ENCODE measurements around the gene CD36. TPM values are rescaled to one million over a fixed set of nuclear protein-coding genes. Genes with fewer than 3 reads are reported as not detected.
A peak's percentile ranks its signal among the peaks of the same experiment; 100 is the strongest.

CD36 gene
- total and polyA plus RNA-seq, 2 donors, result 24.1 to 399 TPM

DNA sequence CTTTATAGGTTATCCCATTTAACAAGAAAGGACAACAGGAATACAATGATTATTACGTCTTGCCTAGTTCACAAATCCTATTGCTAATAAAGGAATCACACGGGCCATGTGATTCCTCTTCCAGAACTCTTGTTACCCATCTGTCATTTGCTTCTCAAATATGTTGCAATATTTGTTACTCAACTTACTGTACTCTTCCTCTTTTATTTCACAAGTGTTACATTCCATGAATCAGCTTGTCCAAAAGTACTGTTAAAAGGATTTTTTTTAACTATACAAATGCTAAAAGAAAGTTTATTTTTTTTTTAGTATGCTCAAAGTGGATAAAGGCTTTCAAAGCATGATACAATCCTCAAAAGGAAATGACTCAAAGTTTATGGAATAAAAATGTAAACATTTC lies 3.9 kb upstream of the CD36 start:
- Histone ChIP-seq H3K27ac (ENCODE audit: low read depth) (no peak overlapping the region), H3K4me3 (ENCODE audit: low read depth, low read length) (no peak overlapping the region), H3K4me1 (ENCODE audit: insufficient read depth) (no peaks in the 10 kb centered on the region), H3K36me3 (ENCODE audit: insufficient read depth) (no peaks in the 10 kb centered on the region)
- DNase-seq (ENCODE audit: extremely low spot score), result no peak
- 44% methylated on average over 2 of the region's 2 CpGs for WGBS

DNA sequence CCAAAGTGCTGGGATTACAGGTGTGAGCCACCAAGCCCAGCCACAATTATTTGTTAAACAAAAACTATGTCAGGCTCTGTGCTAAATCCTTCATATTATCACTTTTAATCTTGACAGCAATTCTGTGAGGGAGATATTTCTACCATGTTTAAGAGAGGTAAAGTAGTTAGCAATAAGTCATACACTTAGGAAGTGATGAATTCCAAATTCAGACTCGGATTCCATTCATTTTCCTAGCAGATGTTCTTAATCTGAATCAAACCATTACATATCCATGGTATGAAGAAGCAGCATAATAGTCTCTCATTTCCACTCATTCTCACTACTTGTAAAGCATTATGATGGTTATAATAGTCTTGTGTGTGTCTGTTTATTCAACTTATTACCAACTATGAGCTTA lies 2.9 kb upstream of the CD36 start:
- Histone ChIP-seq H3K4me3 (ENCODE audit: low read depth, low read length) (no peak overlapping the region), H3K36me3 (ENCODE audit: insufficient read depth) (no peaks in the 10 kb centered on the region), H3K4me1 (ENCODE audit: insufficient read depth) (no peaks in the 10 kb centered on the region), H3K27ac (ENCODE audit: low read depth) (no peak overlapping the region)
- no peak for DNase-seq (ENCODE audit: extremely low spot score)
- 38% methylated on average over 1 of the region's 1 CpG for WGBS

DNA sequence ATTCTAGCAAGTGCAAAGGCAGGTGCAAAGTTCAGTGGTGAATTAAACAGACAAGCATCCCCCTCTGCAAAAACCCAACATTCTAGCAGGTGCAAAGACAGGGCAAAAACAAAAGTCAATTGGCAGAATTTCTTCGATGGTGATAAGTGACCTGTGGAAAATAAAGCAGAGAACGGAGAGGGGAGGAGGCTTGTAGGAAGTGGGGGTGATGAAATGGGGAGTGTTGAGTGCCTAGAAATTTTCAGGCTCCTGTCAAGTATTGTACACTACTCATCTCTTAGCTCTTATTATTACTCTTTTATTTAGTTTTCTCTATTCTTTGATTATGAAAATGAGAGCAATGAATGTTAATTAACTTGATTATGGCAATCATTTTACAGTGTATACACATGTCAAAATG lies 2.4 kb upstream of the CD36 start:
- Histone ChIP-seq H3K27ac (ENCODE audit: low read depth) (no peak overlapping the region), H3K36me3 (ENCODE audit: insufficient read depth) (no peaks in the 10 kb centered on the region), H3K4me1 (ENCODE audit: insufficient read depth) (no peaks in the 10 kb centered on the region), H3K4me3 (ENCODE audit: low read depth, low read length) (no peak overlapping the region)
- WGBS, result 90% methylated on average over 2 of the region's 2 CpGs
- DNase-seq (ENCODE audit: extremely low spot score), result no peak

DNA sequence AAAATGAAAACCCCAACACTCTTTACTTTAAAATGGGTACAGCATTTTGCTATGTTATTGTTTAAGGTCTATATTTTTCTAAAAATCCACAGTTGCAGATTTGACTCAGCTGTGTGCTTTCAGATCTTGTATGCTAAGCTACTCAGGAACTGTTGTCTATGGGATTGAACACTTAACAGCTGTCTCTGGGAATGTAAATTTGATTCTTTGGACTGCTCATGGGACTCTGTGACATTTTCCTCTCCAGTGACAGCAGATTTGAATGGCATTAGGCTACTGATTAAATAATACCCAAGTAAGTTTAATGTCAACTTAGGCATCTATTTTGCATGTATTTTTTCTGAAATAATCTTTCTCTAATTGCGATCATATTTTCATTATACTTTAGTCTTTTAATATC lies 1.7 kb upstream of the CD36 start:
- no peak for DNase-seq (ENCODE audit: extremely low spot score)
- no peaks in the 10 kb centered on the region for H3K4me1 ChIP-seq (ENCODE audit: insufficient read depth)
- H3K36me3 ChIP-seq (ENCODE audit: insufficient read depth), result no peaks in the 10 kb centered on the region
- H3K4me3 ChIP-seq (ENCODE audit: low read depth, low read length), result no peak overlapping the region
- H3K27ac ChIP-seq (ENCODE audit: low read depth), result no peak overlapping the region
- WGBS, result 82% methylated on average over 1 of the region's 1 CpG

DNA sequence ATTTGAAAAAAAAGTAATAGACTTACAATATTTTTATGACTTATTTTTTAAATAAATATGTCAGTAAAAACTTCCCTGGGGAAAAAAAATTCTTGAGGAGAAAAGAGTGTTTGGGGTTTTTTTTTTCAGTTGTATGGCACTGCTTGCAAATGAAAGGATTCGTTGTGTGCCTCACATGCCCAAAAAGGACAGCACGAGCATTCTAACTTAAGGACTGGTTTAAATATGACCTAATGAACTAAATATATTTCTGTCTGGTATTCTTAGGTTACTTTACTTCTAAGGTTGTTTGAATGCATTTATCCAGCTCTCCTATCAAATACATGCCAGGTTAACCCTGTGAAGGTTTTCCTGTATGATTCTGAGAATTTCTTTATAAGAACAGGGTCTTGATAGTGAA lies 988 bp upstream of the CD36 start:
- DNase-seq (ENCODE audit: extremely low spot score), result no peak
- Histone ChIP-seq H3K4me1 (ENCODE audit: insufficient read depth) (no peaks in the 10 kb centered on the region), H3K36me3 (ENCODE audit: insufficient read depth) (no peaks in the 10 kb centered on the region), H3K4me3 (ENCODE audit: low read depth, low read length) (no peak overlapping the region), H3K27ac (ENCODE audit: low read depth) (no peak overlapping the region)
- 38% methylated on average over 2 of the region's 2 CpGs for WGBS

DNA sequence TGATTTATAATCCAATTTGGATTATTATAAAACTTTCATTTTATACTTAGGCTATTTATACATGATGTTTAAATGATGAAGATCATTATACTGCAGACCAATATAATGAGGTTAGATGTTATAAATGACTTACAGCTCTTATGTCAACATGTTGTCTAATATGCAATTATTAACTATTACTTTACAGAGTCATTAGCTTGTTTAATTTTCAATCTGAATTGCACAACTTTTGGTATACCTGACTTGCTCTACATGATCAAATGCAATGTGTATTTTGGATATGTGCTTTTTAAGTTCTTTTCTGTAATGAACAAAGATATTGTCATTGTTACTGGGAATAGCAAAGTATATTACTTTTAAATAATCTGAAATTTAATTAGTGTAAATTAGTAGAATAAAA lies 569 bp downstream of the CD36 start:
- no peaks in the 10 kb centered on the region for H3K4me1 ChIP-seq (ENCODE audit: insufficient read depth)
- H3K36me3 ChIP-seq (ENCODE audit: insufficient read depth), result no peaks in the 10 kb centered on the region
- DNase-seq (ENCODE audit: extremely low spot score), result no peak
- no peak overlapping the region for H3K27ac ChIP-seq (ENCODE audit: low read depth)
- H3K4me3 ChIP-seq (ENCODE audit: low read depth, low read length), result no peak overlapping the region

DNA sequence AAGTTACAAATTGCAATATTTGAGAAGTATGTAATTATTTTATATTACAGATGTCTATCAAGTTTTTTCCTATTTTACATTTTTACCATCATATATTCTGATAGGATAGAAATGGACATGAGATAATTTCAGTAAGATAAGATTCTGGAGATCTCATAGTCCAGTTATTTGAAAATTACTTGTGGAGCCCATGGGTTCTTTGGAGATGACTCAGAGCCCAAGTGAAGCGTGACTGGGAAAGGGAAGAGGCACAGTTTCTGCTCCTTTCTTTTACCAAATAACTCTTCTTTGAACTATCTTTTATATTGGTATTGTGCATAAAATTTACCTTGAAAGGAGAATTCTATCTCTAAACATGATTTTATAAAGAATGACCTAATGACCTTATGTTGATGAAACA lies 2.4 kb downstream of the CD36 start:
- DNase-seq (ENCODE audit: extremely low spot score), result no peak
- Histone ChIP-seq H3K4me3 (ENCODE audit: low read depth, low read length) (no peak overlapping the region), H3K27ac (ENCODE audit: low read depth) (no peak overlapping the region), H3K36me3 (ENCODE audit: insufficient read depth) (no peaks in the 10 kb centered on the region), H3K4me1 (ENCODE audit: insufficient read depth) (no peaks in the 10 kb centered on the region)
- 52% methylated on average over 1 of the region's 1 CpG for WGBS

DNA sequence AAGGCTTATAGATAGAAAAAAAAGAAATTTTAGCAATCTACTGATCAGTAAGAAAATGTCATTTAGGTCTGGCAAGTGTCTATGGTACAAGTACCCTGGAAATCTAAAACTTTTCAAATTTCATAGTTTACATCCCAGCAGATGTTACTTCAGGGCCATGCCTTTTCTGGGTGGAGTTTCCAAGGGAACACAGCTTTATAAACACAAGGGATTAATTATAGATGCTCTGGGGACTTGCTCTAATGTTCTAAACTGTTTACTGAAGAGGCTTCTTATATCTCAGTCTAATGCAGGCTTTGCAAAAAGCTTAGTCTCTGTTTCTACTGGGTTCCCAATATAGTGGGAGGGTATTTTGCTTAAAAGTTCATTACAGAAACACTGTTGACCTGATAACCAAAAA lies 3.1 kb downstream of the CD36 start:
- no peak overlapping the region for H3K4me3 ChIP-seq (ENCODE audit: low read depth, low read length)
- H3K27ac ChIP-seq (ENCODE audit: low read depth), result peak overlapping the region; percentile 50
- H3K36me3 ChIP-seq (ENCODE audit: insufficient read depth), result no peaks in the 10 kb centered on the region
- no peak for DNase-seq (ENCODE audit: extremely low spot score)
- H3K4me1 ChIP-seq (ENCODE audit: insufficient read depth), result no peaks in the 10 kb centered on the region

DNA sequence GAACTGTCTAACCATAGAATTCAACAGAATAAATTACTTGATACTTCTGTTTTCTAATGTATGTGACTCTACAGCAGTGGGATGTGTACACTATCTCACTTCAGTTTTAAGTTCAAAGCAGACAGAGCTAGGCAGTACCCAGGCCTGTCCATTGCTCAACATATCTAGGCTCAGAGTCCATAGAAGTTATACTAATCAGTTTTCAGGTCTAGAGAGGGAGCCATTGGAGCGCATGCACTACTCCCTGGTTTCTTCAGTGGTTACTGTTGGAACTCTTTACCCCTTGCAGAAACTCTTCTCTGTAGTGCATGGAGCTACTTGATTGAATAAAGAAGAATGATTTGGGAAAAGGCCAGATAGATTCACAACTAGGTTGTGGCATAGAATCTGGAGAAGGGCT lies 4.4 kb downstream of the CD36 start:
- no peak for DNase-seq (ENCODE audit: extremely low spot score)
- 85% methylated on average over 1 of the region's 1 CpG for WGBS
- Histone ChIP-seq H3K27ac (ENCODE audit: low read depth) (no peak overlapping the region), H3K36me3 (ENCODE audit: insufficient read depth) (no peaks in the 10 kb centered on the region), H3K4me1 (ENCODE audit: insufficient read depth) (no peaks in the 10 kb centered on the region), H3K4me3 (ENCODE audit: low read depth, low read length) (no peak overlapping the region)

DNA sequence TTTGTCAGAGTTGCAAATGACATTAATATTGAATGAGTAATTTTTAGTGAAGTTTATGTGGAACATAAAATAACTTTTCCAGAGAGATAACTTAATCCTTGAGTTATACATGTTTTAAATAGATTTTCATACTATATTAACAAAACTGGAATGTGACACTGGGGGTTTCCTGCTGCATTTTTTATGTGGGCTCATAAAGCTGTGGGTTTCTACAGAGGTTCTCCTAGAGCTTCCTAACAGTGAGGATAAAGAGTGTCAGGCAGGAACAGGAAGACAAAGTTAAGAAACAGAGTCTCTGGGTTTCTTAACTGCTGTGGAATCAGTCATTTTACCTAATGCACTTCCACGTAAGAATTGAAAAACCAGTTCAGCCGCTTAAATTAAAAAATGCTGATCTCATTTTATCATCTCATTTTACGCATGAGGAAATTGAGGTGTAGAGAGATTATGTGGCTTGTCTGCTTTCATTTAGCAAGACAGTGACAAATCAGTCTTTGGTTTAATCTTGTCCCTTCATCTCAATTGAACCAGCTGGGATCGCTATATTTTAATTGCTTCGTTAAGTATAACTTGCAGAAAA lies 5.0 kb downstream of the CD36 start:
- 79% methylated on average over 5 of the region's 5 CpGs for WGBS
- Histone ChIP-seq H3K4me3 (ENCODE audit: low read depth, low read length) (no peak overlapping the region), H3K4me1 (ENCODE audit: insufficient read depth) (no peaks in the 10 kb centered on the region), H3K36me3 (ENCODE audit: insufficient read depth) (no peaks in the 10 kb centered on the region), H3K27ac (ENCODE audit: low read depth) (no peak overlapping the region)
- no peak for DNase-seq (ENCODE audit: extremely low spot score)

DNA sequence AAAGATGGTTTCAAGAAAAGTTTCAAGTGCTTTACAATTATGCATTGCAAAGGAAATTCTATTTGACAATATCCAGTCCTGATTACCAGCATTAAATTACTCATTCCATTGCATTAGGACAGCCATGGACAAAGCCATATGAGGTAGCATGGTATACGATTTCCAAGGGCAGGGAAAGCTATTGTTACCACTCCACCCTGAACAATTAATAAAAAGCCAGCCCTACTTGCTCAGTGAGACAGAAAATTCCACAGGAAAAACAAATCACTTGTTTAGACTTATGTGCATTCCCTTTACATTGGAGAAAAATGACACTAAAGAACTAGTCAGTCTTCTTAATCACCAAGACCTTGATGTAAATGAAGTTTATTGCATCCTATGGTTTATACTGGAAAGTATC lies 5.6 kb downstream of the CD36 start:
- WGBS, result 74% methylated on average over 1 of the region's 1 CpG
- H3K36me3 ChIP-seq (ENCODE audit: insufficient read depth), result no peaks in the 10 kb centered on the region
- H3K4me3 ChIP-seq (ENCODE audit: low read depth, low read length), result no peak overlapping the region
- DNase-seq (ENCODE audit: extremely low spot score), result no peak
- no peak overlapping the region for H3K27ac ChIP-seq (ENCODE audit: low read depth)
- H3K4me1 ChIP-seq (ENCODE audit: insufficient read depth), result no peaks in the 10 kb centered on the region

DNA sequence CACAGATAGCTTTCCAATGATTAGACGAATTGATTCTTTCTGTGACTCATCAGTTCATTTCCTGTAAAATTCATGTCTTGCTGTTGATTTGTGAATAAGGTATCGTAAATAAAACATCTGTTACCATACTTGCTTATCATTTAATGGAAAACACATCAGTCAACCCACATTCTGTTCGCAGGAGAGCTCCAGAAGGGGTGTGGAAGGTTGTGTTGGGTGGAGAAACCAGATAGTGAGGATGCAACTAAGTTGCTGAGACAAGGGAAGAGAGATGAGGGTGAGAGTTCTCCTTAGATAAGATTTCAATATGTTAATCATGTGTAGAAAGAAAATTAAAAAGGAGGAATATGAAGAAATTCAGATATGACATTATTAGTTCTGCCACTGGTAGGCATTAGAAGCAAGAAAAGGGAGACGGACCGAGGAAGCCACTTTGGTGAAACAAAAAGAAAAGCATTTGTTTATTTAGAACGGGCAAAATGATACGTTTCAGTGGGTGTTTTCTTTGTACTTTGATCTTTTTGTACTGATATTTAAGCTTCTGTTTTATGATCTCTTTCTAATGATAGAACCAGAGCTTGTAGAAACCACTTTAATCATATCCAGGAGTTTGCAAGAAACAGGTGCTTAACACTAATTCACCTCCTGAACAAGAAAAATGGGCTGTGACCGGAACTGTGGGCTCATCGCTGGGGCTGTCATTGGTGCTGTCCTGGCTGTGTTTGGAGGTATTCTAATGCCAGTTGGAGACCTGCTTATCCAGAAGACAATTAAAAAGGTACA lies 7.8 kb downstream of the CD36 start:
- no peak overlapping the region for H3K4me3 ChIP-seq (ENCODE audit: low read depth, low read length)
- no peak for DNase-seq (ENCODE audit: extremely low spot score)
- WGBS, result 82% methylated on average over 9 of the region's 9 CpGs
- H3K4me1 ChIP-seq (ENCODE audit: insufficient read depth), result no peaks in the 10 kb centered on the region
- no peak overlapping the region for H3K27ac ChIP-seq (ENCODE audit: low read depth)
- H3K36me3 ChIP-seq (ENCODE audit: insufficient read depth), result no peaks in the 10 kb centered on the region

DNA sequence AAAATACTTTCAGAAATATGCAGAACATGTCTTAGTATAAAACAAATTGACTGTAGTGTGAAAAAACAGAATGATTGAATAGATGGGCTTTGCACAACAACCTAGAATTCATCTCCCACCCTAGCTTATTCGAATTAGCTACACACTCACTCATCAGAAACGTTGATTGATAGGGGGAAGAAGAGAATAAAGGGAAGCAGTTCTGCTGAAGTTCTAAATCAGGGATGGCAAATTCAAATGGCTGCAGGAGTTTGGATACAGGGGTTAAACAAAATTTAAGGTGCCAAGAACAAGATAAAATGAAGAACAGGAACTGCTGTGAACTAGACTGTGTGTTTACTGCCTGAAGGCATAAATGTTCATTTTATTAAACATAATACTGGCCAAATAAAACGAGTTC lies 9.0 kb downstream of the CD36 start:
- H3K36me3 ChIP-seq (ENCODE audit: insufficient read depth), result no peaks in the 10 kb centered on the region
- WGBS, result 70% methylated on average over 3 of the region's 3 CpGs
- H3K4me3 ChIP-seq (ENCODE audit: low read depth, low read length), result no peak overlapping the region
- H3K4me1 ChIP-seq (ENCODE audit: insufficient read depth), result no peaks in the 10 kb centered on the region
- no peak for DNase-seq (ENCODE audit: extremely low spot score)
- H3K27ac ChIP-seq (ENCODE audit: low read depth), result no peak overlapping the region

DNA sequence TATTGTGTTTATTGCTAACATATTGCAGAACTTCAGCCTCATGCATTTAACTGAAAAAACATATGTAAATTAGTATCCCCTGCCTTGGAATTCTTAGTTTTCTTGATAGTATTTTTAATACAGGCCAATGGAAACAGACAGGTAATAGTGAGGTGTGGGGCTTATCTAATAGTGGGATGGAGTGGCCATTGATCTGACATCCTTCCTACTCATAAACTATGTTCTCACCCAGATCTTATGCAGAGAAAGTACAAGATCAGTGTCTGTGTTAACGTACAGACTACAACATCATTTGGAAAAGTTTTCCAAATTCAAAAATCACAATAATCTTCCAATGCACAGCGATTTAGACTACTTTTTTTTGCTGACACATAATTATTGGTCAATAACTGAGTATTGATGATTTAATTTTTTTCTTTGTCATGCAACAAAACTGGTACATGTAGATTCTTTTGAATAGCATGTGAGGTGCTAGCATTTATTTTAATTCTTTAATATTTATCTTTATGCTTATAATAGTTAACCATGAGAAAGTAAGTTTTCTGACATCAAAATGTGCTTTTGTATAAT lies 9.7 kb downstream of the CD36 start:
- 95% methylated on average over 2 of the region's 2 CpGs for WGBS
- no peak overlapping the region for H3K27ac ChIP-seq (ENCODE audit: low read depth)
- DNase-seq (ENCODE audit: extremely low spot score), result no peak
- no peaks in the 10 kb centered on the region for H3K36me3 ChIP-seq (ENCODE audit: insufficient read depth)
- no peak overlapping the region for H3K4me3 ChIP-seq (ENCODE audit: low read depth, low read length)
- H3K4me1 ChIP-seq (ENCODE audit: insufficient read depth), result no peaks in the 10 kb centered on the region
